Ureter (tissue), 1 donor: Measurements from ENCODE around the gene XRRA1. TPM values are rescaled to one million over a fixed set of nuclear protein-coding genes. Genes with fewer than 3 reads are reported as not detected.
A peak's percentile ranks its signal among the peaks of the same experiment; 100 is the strongest.

ENCODE experiments used
- DNase-seq: peaks from one replicate; pipeline ENCODE4 v3.0.0-alpha.2; 2020; ENCODE audit warnings: low spot score
- total RNA-seq: library from RNA; stranded (reverse); gene quantifications from one replicate; pipeline ENCODE4 v1.2.4, GENCODE V29; 2023
- donor health status: DM: yes; HTN: yes; CAD: no.

The XRRA1 gene
- total RNA-seq, 1 donor from 2014 or later, result 14.1 TPM

DNA sequence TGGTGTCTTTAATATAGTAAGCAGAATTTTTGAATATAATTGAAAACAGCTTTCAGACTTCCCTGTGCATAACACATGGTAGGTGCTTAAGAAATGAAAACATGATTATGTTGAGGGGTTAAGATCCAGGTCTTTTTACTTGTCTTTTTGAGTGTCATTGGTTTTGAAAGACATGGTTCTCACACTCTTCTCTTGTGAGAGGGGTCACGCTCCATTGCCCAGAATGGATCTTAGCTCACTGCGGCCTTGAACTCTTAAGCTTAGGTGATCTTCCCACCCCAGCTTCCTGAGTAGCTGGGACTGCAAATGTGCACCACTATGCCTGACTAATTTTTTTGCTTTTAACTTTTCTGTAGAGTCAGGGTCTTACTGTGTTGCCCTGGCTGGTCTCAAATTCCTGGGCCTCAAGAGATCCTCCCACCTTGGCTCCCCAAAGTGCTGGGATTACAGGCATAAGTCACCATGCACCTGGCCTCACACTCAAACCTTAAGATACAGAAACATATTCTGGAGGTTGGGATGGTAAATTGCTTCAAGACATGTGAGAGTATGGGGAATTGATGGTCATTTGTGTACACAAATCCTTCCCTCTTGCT lies 1.6 kb upstream of the XRRA1 start:
- DNase-seq, result no peak

DNA sequence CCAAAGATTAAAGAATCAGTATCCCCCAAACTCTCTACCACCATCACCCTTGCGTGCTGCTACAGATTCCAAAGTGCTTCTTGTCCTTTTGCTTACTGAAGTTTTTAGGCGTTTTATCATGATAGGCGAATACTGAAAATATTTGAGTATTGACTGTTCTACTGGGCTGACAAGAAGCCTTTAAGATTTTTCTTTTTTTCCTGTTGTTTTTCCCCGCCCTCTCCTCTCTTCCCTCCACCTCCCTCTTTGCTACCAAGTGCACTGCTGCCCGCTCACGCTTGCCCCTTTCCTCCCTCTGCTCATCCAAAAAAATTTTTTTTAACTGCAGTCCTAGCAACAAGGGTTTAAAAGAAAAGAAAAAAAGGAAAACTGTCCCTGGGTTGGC lies 854 bp upstream of the XRRA1 start:
- no peak for DNase-seq

DNA sequence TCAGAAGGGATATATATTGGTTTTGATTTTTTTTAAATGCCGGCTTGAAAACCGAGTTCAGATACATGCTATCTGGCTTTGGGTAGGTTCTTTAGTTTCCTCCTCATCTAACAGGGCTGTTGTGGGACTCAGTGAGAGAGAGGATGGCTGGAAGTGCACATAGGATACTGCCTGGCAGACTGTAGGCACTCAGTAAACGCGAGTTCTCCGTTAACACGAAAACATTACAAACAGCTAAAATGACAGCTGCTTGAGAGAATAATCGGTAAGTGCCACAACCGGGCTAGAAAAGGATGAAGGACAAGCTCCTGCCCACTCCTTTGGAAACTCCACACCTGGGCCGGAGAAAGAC lies 369 bp downstream of the XRRA1 start:
- DNase-seq, result no peak

DNA sequence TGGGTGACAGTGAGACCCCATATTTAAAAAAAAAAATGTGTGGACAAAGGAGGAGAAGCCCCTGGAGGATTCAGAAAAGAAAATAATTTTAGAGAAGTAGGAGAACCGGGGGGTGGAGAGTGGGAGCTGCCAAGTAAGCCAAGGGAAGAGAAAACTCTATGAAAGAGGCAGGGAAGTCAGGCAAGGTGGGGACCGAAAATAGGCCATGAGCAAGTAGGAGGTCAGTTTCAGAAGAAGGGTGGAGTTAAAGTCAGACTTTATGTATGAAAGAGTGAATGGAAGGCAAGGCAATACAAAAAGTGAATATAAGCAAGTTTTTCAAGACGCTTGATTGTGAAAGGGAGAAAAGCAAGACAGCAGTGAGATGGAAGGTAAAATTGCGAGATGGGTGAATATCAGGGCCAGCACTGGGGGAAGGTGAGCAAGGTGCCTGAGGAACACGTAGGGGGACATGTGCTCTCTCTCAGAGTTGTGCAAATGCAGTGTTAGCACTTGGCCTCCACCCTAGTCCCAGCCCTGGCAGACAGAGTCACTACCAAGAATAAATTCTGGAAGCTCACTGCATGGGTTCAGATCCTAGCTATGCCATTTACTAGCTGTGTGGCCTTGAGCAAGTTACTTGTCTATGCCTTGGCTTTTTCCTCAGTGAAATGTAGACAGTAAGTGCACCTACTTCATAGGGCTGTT lies 6.7 kb downstream of the XRRA1 start:
- DNase-seq, result no peak

DNA sequence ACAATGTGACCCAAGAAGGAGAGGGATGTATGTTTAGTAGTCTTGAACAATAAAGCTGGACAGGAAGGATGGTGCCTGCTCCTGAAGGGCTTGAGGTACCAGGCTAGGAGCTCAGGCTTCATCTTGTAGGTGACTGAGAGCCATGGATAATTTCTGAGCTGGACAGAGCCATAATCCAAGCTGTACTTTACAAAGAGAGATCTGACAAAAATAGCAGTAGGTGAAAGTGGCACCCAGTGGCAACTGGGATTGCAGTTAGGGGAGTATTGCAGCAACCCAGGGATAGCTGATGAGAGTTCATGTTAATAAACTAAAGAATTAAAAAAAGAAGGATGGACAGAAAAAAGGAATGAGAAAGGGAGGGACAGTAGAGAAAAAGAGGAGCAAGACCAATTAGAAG lies 7.4 kb downstream of the XRRA1 start:
- no peak for DNase-seq

DNA sequence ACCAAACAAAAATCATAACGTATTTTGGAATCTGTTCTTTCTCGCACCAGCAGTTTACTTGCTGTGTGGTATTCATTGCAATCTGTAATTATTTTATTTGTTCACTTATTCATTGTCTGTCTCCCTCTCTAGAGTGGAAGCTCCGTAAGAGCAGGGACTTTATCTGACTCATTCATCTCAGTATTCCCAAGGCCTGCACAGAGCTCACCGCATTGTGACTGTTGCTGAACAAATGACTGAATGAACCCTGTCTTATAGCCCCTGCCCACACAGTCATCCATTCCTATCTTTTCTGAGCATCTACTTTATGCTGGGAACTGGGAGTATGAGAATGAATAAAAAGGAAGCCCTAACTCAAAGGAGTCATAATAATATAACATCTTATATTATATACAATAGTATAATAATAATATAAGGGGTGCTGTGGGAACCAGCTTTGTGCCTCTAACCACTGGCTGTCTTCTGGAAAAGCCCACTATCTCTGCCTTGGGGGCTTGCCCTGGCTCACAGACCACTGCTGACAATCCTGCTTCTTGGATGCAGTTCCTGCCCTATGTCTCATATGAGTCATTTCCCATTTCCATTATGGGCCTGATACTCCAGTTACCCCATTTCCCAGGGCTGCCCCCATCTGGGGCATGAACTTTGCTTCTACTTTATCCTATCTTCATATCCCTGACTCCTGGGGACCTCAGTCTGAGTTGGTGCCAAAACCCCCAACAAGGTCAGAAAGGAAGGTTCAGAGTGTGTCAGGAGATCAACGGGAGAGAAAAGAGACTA lies 11.0 kb downstream of the XRRA1 start:
- no peak for DNase-seq

DNA sequence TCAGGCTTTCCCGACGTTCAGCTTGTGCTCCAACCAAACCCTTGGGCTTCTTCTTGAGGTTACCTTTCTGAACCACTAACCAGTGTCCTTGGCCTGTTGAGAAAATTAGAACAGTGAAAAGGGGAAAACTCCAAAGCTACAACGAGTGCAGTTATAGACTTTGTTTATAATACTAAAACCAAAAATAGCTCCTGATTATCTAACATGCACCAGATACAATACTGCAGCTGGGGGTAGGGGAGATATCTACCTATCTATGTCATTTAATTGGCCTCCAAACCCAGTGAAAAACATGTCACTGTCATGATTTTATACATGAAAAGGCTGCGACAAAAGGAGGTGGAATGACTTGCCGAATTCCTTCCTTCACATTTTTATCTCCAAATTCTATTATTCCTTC lies 11.9 kb downstream of the XRRA1 start:
- DNase-seq, result no peak

DNA sequence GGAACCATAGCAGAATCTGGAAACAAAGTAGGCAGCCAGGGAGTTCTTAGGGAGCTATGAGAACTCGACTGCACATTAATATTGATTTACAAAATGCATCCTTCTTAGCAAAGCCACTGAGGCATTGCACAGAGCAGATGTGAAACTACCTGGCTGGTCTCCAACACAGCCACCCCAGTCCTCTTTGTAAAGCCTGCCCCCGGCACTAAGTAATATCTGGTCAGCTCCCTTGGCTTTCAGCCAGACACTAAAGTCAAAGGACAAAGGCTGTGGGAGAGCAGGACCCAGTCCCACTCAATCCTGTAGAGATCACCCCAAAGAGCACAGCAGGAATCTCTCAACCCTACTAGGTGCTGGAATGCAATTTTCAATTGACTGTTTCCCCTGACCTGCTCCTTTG lies 12.8 kb downstream of the XRRA1 start:
- no peak for DNase-seq

DNA sequence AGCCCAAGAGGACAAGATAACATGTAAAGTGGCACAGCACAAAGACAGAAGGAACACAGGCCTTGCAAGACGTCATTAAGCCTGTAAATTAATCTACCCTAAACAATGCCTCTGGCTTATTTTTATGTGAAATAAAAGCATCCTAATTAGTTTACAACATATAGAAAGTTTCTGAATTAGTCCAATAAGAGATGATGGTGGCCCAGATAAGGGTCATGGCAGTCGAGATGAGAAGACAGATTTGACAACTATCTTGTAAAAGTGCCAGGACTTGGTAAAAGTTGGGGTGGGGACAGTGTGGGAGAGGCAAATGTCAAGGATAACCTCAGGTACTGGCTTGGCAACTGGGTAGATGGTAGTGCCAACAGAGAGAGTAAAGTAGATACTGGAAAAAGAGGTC lies 13.6 kb downstream of the XRRA1 start:
- DNase-seq, result no peak

DNA sequence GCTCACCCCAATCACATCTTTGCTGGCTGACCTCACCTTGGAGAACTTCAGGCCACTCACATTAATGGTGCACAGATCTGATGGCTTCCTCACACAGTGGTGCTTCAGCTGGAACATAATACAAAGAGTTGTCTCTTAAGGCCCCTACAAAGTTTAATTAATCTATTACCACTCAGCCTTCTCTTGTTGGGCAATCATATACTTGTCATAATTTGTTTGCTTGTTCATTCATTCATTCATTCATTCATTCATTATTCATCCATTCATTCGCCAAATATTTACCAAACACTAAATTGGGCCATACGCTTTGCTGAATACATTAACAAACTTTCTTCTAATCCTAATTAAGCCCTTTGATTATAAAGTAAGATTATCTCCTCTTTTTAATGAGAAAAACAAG lies 15.1 kb downstream of the XRRA1 start:
- no peak for DNase-seq

DNA sequence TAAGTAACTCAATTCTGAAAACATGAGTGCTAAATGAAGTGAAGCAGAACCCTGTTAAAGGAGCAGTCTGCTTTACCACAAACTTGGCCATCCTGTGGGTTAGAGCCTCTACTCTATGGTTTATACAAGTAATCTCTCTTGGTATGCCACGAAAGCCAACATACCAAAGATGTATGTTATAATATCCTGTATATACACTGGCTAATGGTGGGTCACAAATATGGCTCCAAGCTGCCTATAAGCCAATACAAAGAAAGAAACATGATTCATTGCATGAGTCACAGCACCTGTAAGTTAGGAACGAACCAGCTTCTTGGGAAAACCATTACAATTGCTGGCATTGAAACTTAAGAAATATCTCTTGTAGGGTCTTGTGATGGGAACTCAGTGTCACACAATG lies 16.1 kb downstream of the XRRA1 start:
- DNase-seq, result no peak

DNA sequence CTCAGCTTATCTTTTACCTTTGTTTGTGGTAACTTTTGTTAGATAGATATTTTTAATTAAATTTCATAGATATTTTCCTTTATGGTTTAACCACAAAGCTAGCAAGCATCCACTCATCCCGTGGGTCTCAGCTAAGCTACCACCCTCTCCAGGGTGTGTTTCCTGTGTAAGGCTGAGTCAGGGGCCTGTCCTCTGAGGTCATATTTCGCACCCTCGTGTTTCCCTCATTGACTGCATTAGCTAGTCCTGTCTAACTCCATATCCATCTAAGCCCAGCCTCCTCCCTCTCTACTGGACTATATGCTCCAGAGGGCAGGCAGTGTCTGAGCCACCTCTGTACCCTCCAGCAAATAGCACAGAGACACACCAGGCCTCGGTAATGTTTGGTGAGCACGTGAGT lies 16.7 kb downstream of the XRRA1 start:
- no peak for DNase-seq

DNA sequence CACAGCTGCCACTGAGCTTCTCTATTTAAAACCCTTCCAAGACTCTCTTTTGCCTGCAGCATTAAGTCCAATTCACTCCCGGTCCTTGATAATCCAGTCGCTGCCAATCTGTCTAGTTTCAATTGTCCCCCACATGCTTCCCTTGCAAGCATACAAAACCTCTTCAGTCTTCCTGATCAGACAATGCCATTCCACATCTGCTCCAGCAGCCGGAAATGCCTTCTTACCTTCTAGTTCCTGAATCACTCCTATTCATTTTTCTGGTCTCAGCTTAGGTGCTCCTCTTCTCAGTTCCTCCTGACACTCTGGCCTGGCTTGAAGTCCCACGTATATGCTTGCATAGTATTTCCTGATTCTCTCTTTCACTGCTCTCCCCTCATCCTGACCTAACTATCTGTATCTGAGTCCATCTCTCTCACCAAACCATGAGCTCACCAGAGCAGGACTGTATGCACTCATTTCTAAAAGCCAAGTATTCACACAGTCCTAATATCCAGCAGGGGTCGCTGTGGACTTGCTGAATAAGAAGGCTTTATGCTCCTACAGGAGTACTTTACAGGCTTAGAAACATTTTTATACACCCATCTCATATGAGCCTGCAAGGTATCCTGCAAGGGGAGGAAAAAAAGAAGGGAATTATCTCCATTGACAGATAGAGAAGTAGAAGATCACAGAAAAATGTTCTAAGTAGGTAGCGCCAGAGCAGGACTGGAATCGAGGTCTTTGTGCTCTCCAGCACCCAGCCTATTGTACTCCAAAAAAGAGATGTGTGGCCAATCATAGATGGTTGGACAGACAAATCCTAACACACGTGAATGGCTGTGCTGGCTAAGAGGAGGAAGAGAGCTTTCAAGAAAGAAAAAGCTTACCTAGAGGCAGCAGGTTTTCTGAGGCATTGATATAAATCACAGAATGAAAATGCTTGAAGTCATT lies 19.2 kb downstream of the XRRA1 start:
- DNase-seq, result peak; percentile 77

DNA sequence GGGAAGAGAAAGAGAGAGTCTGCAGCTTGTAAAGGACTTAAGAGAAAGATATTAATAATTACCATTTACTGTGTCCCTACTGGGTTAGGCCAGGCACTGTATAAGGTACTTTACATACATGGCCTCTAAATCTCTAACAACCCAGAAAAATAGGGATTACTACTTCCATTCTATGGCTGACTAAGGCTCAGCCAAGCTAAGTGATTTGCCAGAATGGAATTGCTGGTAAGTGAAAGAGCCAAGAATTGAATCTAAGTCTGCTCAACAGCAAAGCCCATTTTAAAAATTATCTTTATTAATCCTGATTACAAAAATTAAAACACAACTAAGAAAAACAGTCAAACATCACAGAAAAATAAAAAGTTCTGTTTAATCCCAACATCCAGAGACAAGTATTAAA lies 21.4 kb downstream of the XRRA1 start:
- DNase-seq, result no peak

DNA sequence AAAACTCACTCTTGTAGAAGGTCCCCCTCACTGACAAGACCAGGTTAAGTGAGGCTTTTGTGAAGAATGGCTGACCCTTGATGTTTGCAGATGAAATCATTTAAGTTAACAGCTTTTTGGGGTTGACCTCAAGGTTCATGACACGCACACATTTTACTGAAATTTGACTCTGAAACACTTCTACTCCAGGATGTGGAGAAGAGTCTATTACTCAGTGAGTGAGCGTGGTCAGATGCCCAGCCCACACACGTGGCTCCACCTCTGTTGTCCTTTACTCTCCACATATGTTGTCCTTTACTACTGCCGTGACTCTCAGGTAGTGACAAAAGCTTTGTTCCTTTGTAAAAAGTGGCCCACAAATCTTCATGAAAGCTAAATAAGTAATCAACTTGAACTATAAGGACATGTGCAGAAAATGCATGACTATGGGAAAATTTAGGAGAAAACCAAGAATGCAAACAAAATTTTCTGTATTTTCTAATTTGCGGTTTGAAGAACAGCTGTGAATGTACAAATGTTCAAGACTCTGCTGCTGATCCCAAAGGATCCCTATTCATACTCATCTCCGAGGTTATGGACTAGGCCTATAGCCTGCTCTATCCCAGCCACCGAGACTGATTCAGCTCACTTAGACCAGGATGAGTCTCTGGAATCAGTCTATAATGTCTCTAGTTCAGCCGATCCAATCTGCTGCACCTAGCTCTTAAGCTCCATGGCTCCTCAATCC lies 22.4 kb downstream of the XRRA1 start:
- DNase-seq, result no peak

DNA sequence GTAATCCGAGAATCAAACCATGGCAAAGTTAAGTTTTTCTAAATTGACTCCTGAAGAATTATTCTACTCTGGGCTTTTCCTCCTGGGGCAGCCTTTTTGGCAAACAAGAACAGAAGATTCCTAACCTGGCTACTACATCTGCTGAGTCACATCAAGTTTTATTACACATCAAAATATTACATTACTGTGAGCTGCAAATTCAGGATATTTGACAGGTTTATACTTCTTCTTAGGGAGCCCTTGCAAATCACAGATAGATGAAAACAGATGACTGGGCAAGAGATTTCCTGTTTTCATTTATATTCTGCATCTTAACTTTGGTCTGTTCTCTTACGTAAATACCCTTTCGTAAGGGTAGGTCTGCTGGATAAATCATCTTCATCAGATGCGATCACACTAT lies 23.6 kb downstream of the XRRA1 start:
- no peak for DNase-seq

DNA sequence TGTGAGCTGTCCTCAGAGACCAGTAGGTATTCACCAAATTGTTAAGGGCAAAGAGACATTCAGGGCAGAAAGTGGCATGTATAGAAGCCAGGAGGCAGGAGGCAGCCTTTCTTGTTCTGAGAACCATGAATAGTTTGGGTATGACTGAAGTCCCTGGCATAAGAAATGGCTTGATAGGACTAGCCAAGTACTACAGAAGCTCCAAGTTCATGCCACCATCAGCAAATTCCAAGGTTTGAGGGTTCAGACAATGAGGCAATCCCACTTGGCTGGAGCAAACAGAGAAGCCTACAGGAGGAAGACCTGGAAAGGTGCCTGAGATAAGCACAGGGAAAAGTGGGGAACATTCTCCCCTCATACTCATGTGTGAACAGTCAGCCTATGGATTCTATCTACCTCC lies 25.8 kb downstream of the XRRA1 start:
- DNase-seq, result no peak

DNA sequence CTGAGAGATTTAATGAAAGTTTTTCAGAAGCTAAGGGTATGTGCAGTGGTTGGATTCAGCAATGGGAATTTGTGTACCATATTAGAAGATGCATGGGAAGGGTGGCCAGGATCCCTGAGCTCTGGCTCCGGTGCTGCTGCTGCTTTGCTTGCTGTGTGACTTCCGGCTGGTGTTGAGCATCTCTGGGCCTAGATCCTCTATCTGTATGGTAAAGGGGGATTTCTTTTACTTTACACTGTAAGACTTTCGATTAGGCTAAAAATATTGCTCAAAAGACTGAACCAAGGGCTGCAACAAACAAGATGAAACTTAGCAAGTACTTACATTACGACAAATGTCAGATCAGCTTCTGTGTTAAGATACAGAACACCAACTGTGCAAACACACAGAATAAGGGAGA lies 39.1 kb downstream of the XRRA1 start:
- DNase-seq, result no peak

DNA sequence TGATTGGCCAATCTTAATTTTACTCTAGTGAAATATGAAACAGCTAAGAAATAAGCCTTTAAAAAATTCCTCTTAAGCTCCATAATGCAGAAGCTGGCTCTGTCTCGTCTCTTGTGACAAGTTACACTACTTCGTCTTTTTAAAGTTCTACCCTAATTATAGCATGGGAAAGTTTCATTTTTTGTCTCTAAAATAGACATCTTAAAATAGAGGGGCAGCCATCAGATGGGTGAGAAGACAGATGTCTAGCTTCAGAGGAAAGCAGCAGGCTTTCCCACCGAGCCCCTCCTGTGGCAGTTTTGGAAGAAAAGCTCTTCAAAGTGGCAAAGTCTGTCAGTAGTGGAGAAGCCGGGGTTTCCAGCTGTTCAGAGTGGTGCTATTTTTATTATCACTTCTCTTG lies 39.5 kb downstream of the XRRA1 start:
- no peak for DNase-seq

DNA sequence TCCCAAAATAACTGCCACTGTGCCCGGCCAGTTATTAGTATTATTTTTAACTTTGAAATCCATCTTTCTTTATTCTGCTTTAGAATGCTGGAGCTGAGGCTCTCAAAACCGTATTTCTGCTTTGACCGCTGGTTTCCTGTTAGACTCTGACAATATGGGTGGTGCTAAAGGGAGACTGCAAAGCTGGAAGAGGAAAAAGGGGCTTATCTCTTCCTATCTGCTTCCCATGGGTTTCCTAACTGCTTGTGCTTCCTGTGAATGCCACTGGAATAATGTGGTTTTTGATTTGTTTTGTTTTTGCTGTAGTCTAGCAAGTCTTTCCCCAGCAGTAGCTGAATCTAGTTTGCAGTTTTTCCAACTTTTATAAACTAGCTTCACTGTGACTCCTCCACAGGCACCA lies 43.6 kb downstream of the XRRA1 start:
- no peak for DNase-seq

DNA sequence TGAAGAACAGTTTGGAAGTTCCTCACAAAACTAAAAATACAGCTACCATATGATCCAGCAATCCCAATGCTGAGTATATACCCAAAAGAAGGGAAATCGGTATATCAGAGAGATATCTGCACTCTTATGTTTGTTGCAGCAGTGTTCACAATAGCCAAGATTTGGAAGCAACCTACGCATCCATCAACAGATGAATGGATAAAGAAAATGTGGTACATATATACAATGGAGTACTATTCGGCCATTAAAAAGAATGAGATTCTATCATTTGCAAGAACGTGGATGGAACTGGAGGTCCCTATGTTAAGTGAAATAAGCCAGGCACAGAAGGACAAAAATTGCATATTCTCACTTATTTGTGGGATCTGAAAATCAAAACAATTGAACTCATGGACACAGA lies 46.5 kb downstream of the XRRA1 start:
- DNase-seq, result no peak

DNA sequence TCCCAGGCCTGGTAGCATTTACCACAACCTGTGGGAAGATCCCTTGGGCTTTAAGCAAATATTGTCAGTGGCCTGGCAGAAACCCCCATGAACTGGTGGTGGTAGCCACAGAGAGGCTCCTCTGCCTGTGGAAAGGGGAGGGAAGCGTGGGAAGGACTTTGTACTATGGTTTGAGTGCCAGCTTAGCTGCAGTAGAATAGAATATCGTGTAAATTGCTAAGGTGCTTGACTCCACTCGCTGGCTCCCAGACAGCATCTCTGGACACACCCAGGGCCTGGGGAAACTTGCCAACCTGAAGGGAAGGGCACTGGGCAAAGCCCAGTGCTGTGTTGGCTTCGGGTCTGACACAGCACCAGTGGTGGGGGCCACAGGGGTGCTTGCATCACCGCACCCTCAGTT lies 52.6 kb downstream of the XRRA1 start:
- no peak for DNase-seq
